ENCODE data around the gene F2R.

DNA sequence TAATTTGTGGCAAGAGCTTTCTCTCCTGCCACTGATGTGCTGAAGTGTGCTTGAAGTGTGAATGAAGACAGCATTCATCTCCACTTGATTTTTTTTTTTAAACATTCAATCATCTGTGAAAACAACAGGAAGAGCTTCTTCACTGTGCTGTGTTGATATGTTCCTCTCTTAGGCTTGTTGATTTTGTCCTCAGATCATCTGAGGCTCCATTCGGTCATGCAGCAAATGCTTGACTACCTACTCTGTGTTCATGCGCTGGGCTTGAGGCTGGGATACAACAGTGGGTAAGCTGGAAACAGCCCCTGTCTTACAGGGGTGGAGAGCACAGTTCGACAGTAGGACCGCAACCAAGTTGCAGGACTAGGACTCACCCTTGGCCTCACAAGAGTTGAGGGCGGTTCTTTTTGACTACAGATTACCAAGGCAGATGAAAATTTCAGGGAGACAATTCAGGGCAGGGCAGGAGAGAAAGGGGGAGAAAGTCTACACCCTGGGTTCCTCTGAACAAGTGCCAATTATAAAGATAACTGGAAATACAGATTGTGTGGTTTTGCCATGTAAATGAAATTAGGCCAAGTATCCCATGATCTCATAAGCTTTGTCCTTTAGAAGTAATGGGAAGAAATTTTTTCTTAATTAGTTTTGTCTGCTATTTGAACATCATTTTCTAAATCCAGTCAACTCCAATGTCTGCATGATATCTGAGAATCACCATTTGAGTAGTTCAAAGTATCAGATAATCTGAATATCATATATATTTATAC is 31.0 kb upstream of the F2R start:
- TF ChIP-seq, protein P1, sequence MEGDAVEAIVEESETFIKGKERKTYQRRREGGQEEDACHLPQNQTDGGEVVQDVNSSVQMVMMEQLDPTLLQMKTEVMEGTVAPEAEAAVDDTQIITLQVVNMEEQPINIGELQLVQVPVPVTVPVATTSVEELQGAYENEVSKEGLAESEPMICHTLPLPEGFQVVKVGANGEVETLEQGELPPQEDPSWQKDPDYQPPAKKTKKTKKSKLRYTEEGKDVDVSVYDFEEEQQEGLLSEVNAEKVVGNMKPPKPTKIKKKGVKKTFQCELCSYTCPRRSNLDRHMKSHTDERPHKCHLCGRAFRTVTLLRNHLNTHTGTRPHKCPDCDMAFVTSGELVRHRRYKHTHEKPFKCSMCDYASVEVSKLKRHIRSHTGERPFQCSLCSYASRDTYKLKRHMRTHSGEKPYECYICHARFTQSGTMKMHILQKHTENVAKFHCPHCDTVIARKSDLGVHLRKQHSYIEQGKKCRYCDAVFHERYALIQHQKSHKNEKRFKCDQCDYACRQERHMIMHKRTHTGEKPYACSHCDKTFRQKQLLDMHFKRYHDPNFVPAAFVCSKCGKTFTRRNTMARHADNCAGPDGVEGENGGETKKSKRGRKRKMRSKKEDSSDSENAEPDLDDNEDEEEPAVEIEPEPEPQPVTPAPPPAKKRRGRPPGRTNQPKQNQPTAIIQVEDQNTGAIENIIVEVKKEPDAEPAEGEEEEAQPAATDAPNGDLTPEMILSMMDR (IDR thresholded peaks at IDR 0.05) = no peak
- TF ChIP-seq POLR2A (IDR thresholded peaks at IDR 0.05) = no peak
